Activated CD8-positive, alpha-beta memory T cell treated with anti-CD3 and anti-CD28 coated beads for 36 hours (primary cell): ENCODE measurements around the gene RSPH4A. TPM values are rescaled to one million over a fixed set of nuclear protein-coding genes. Genes with fewer than 3 reads are reported as not detected.

ENCODE experiments used
- CTCF ChIA-PET: fragments of 350-600 bp; sonication (Branson Sonifier 250); formaldehyde crosslinking; loops from one replicate; lab custom pipeline; 2021; ENCODE audit warnings: antibody characterized with exemption; lab: Charles Lee
- POLR2A ChIA-PET: fragments of 350-600 bp; sonication (Branson Sonifier 250); formaldehyde crosslinking; loops from one replicate; lab custom pipeline; 2021; ENCODE audit warnings: antibody characterized with exemption; lab: Charles Lee
- total RNA-seq, 2 experiments: library from RNA; stranded (reverse); gene quantifications; one replicate each; pipeline ENCODE4 v1.2.3, GENCODE V29; 2021

RSPH4A gene
- total RNA-seq, 2 experiments from 2014 or later, result 0.08 TPM; not detected in 1

- ChIA-PET CTCF (no interaction called here), POLR2A (no interaction called here)
Measured at GRCh38 chr6:116682334-116682712, 66.0 kb downstream of the RSPH4A start.

Other genes starting within 250 kb of the RSPH4A start
- gene DSE, start 245.5 kb upstream of the RSPH4A start, total RNA-seq, result 1 to 10 TPM; 6.7 to 7.8 TPM
- gene CALHM6, start 155.1 kb upstream of the RSPH4A start, total RNA-seq, result 1 to 10 TPM; 5.0 to 5.3 TPM
- gene CALHM5, start 104.8 kb upstream of the RSPH4A start, total RNA-seq, result not detected
- gene TRAPPC3L, start 70.8 kb upstream of the RSPH4A start, total RNA-seq, result not detected
- not detected for gene CALHM4, start 62.7 kb upstream of the RSPH4A start, total RNA-seq
- gene RWDD1, start 45.0 kb upstream of the RSPH4A start, total RNA-seq, result 10 to 100 TPM; 51.0 to 52.4 TPM
- gene ZUP1, start 52.3 kb downstream of the RSPH4A start, total RNA-seq, result 10 to 100 TPM; 15.7 to 19.3 TPM
- 10 to 100 TPM in 1 of 2 experiments, 1 to 10 TPM in 1; 6.9 to 11.0 TPM for gene KPNA5, start 64.7 kb downstream of the RSPH4A start, total RNA-seq
- not detected for gene FAM162B, start 149.2 kb downstream of the RSPH4A start, total RNA-seq
- gene GPRC6A, start 212.6 kb downstream of the RSPH4A start, total RNA-seq, result not detected